Measurements from ENCODE around the gene DAB1. TPM values are rescaled to one million over a fixed set of nuclear protein-coding genes. Genes with fewer than 3 reads are reported as not detected.

DAB1 gene
- total and polyA plus RNA-seq, 7 experiments from 2014 or later, result 0.27 to 1.9 (median 0.43) TPM; not detected in 1

DNA sequence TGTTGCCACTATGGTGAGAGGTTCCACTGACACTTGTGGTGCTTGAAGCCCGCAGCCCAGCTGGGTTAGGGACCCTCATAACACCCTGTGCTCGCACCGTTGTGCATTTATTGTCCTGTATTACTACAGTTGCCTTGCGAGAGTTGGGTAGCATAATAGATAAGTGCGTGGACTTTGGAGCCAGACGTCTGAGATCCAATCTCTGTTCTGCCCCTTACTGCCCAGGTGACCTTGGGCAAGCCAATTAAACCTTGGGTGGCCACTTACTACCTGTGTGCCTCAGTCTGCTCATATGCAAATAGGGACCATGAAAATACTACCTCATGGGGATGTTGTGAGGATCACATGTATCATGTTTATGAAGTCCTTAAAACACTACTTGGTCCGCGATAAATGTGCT lies 471.4 kb downstream of the DAB1 start:
- Histone ChIP-seq H3K9me3 (ENCODE audit: control insufficient read depth in 2 of 3, low read length in 3 of 3) (no peaks in the 10 kb centered on the region), H3K36me3 (ENCODE audit: control insufficient read depth in 2 of 3, insufficient read depth in 3 of 3, low read length in 3 of 3) (no peaks in the 10 kb centered on the region), H3K27me3 (ENCODE audit: control insufficient read depth in 2 of 2, insufficient read depth in 2 of 2, low read length in 2 of 2) (no peaks in the 10 kb centered on the region), H3K4me1 (ENCODE audit: control insufficient read depth in 2 of 2, insufficient read depth in 2 of 2, low read length in 2 of 2) (no peaks in the 10 kb centered on the region), H3K4me3 (ENCODE audit: low read length) (no peak overlapping the region), H3K27ac (ENCODE audit: low read depth, low read length) (no peak overlapping the region)
- Mint-ChIP-seq H3K27ac (no peak overlapping the region), H3K27me3 (peaks cover 0 to 12% (median 5%) of the 10 kb centered on the region in 5 donors), H3K36me3 (no peaks in the 10 kb centered on the region), H3K4me3 (no peak overlapping the region), H3K9me3 (peaks cover 0 to 3% (median 0%) of the 10 kb centered on the region in 11 donors), H3K4me1 (no peaks in the 10 kb centered on the region)
- ChIA-PET CTCF (no interaction called here), POLR2A (no interaction called here)
- intact Hi-C loops (cut with micrococcal nuclease), result no loop called here
- no peak for ATAC-seq
- no peak for DNase-seq

GRCh38 chr1:56948403-56949023 lies 475.3 kb downstream of the DAB1 start:
- ChIA-PET CTCF (no interaction called here), POLR2A (no interaction called here)
- intact Hi-C loops (cut with micrococcal nuclease), result no loop called here
- H3K36me3 ChIP-seq (ENCODE audit: control insufficient read depth in 2 of 3, insufficient read depth in 3 of 3, low read length in 3 of 3), result no peaks in the 10 kb centered on the region
- Mint-ChIP-seq H3K4me1 (no peaks in the 10 kb centered on the region), H3K4me3 (no peak overlapping the region), H3K27me3 (peaks cover 0 to 10% (median 0%) of the 10 kb centered on the region in 5 donors), H3K9me3 (peaks cover 0 to 3% (median 0%) of the 10 kb centered on the region in 11 donors), H3K27ac (no peak overlapping the region), H3K36me3 (no peaks in the 10 kb centered on the region)
- H3K4me1 ChIP-seq (ENCODE audit: control insufficient read depth in 2 of 2, insufficient read depth in 2 of 2, low read length in 2 of 2), result no peaks in the 10 kb centered on the region
- ATAC-seq (no peak), DNase-seq (no peak)
- no peaks in the 10 kb centered on the region for H3K9me3 ChIP-seq (ENCODE audit: control insufficient read depth in 2 of 3, low read length in 3 of 3)
- no peak overlapping the region for H3K4me3 ChIP-seq (ENCODE audit: low read length)
- no peaks in the 10 kb centered on the region for H3K27me3 ChIP-seq (ENCODE audit: control insufficient read depth in 2 of 2, insufficient read depth in 2 of 2, low read length in 2 of 2)
- H3K27ac ChIP-seq (ENCODE audit: low read depth, low read length), result no peak overlapping the region
